K562 (cell line): ENCODE data around the gene DEPP1. TPM values are rescaled to one million over a fixed set of nuclear protein-coding genes. Genes with fewer than 3 reads are reported as not detected.

Experiments
- ARNT ChIP-seq, 2 experiments: fragments of 450-650 bp; IDR thresholded peaks; 2 replicates each; pipeline ENCODE4 v1.6.1; 2016; ENCODE audit warnings: mild to moderate bottlenecking in 1 of 2
- ELF2 ChIP-seq: fragments of 250-450 bp; sonication (Bioruptor Pico); IDR thresholded peaks from 2 replicates; pipeline ENCODE4 v1.5.0; 2021; ENCODE audit warnings: mild to moderate bottlenecking
- GABPB2 ChIP-seq: fragments of 250-450 bp; sonication (Bioruptor Pico); conservative IDR thresholded peaks from 2 replicates; pipeline ENCODE4 v1.5.1; 2021; ENCODE audit warnings: mild to moderate bottlenecking
- HNRNPK ChIP-seq: fragments of 200-400 bp; formaldehyde crosslinking; IDR thresholded peaks from one replicate; pipeline ENCODE4 v1.6.1; 2018; ENCODE audit warnings: mild to moderate bottlenecking, low read depth, low read length; ENCODE audit not compliant: poor library complexity, severe bottlenecking
- KDM5B ChIP-seq: fragments of 200-600 bp; sonication (generic); IDR thresholded peaks from 2 replicates; pipeline ENCODE4 v1.6.1; 2012; ENCODE audit warnings: low read depth, mild to moderate bottlenecking, moderate library complexity, low read length, control low read depth, inconsistent platforms; ENCODE audit not compliant: insufficient replicate concordance
- NR2C2 ChIP-seq, 2 experiments: fragments of 200-800 bp in 1 of 2; sonication (Bioruptor generic) in 1 of 2; sonication (generic) in 1 of 2; formaldehyde crosslinking in 1 of 2; IDR thresholded peaks; 2 replicates each; pipeline versions ENCODE4 v1.6.1 to v1.8.0; 2016 to 2022; ENCODE audit warnings: mild to moderate bottlenecking in 1 of 2, missing compliant biosample characterization in 1 of 2, missing genetic modification characterization in 1 of 2, missing genetic modification reagents in 1 of 2
- POLR2A ChIP-seq: fragments of 450-650 bp; conservative IDR thresholded peaks from 2 replicates; pipeline ENCODE4 v1.6.1; 2016
- PTRF ChIP-seq: fragments of 450-650 bp; IDR thresholded peaks from 2 replicates; pipeline ENCODE4 v1.6.1; 2016; ENCODE audit warnings: mild to moderate bottlenecking, missing genetic modification characterization, missing compliant biosample characterization
- SAP30 ChIP-seq: fragments of 200-600 bp; sonication (generic); IDR thresholded peaks from 2 replicates; pipeline ENCODE4 v1.6.1; 2012; ENCODE audit warnings: borderline replicate concordance, low read depth, mild to moderate bottlenecking, moderate library complexity, low read length, control low read depth, inconsistent platforms; ENCODE audit not compliant: insufficient read depth, poor library complexity, severe bottlenecking
- TSHZ1 ChIP-seq: fragments of 250-450 bp; sonication (Bioruptor Pico); IDR thresholded peaks from 2 replicates; pipeline ENCODE4 v1.4.0; 2020; ENCODE audit warnings: mild to moderate bottlenecking, moderate library complexity
- ZNF140 ChIP-seq: fragments of 250-450 bp; sonication (Bioruptor Pico); IDR thresholded peaks from 2 replicates; pipeline ENCODE4 v1.8.0; 2021; ENCODE audit warnings: moderate library complexity, mild to moderate bottlenecking, inconsistent platforms
- ZNF282 ChIP-seq: sonication (generic); formaldehyde crosslinking; IDR thresholded peaks from 2 replicates; pipeline ENCODE4 v1.8.1; 2023; ENCODE audit warnings: missing genetic modification reagents
- polyA plus RNA-seq, 8 experiments: library from polyadenylated mRNA; depleted of rRNA in 4 of 8; stranded (reverse) in 5 of 8; unstranded in 3 of 8; fragments of >200 nt; fragmentation: Nextera tagmentation in 2 of 8; fragmentation: Illumina TruSeq in 1 of 8; extraction: Ambion mirVana in 2 of 8; extraction: Trizol in 1 of 8; gene quantifications; 2 replicates each; pipeline versions ENCODE4 v1.2.1 to v1.2.3, GENCODE V29; 2011 to 2014; ENCODE audit warnings: inconsistent platforms in 1 of 8, missing spikeins in 1 of 8
- total RNA-seq, 7 experiments: library from RNA; depleted of rRNA in 6 of 7; stranded (reverse); fragments of >200 nt in 6 of 7; fragmentation: Illumina TruSeq in 2 of 7; extraction: Trizol in 2 of 7; gene quantifications; 2 replicates each; pipeline versions ENCODE4 v1.2.1 to v1.2.3, GENCODE V29; 2011 to 2021; ENCODE audit warnings: low replicate concordance in 1 of 7
- TF ChIP-seq, protein P1 (sequence below): sonication (generic); formaldehyde crosslinking; IDR thresholded peaks from 2 replicates; pipeline ENCODE4 v1.8.0; 2023; ENCODE audit warnings: mild to moderate bottlenecking, missing genetic modification reagents
- TF ChIP-seq, protein P2 (sequence below): fragments of 200-800 bp; sonication (Bioruptor generic); IDR thresholded peaks from 2 replicates; pipeline ENCODE4 v1.6.1; 2016; ENCODE audit warnings: missing genetic modification characterization, missing compliant biosample characterization

DEPP1 gene
- total and polyA plus RNA-seq, 9 of the 15 experiments (the other 6 are each of a cell fraction or from before 2014, with no cell fraction given) = 0.04 to 0.54 (median 0.20) TPM; not detected in 1

GRCh38 chr10:44974628-44975430, 3.8 kb downstream of the DEPP1 start (continued):
- TF ChIP-seq, protein P1, sequence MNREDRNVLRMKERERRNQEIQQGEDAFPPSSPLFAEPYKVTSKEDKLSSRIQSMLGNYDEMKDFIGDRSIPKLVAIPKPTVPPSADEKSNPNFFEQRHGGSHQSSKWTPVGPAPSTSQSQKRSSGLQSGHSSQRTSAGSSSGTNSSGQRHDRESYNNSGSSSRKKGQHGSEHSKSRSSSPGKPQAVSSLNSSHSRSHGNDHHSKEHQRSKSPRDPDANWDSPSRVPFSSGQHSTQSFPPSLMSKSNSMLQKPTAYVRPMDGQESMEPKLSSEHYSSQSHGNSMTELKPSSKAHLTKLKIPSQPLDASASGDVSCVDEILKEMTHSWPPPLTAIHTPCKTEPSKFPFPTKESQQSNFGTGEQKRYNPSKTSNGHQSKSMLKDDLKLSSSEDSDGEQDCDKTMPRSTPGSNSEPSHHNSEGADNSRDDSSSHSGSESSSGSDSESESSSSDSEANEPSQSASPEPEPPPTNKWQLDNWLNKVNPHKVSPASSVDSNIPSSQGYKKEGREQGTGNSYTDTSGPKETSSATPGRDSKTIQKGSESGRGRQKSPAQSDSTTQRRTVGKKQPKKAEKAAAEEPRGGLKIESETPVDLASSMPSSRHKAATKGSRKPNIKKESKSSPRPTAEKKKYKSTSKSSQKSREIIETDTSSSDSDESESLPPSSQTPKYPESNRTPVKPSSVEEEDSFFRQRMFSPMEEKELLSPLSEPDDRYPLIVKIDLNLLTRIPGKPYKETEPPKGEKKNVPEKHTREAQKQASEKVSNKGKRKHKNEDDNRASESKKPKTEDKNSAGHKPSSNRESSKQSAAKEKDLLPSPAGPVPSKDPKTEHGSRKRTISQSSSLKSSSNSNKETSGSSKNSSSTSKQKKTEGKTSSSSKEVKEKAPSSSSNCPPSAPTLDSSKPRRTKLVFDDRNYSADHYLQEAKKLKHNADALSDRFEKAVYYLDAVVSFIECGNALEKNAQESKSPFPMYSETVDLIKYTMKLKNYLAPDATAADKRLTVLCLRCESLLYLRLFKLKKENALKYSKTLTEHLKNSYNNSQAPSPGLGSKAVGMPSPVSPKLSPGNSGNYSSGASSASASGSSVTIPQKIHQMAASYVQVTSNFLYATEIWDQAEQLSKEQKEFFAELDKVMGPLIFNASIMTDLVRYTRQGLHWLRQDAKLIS (CRISPR knock-in tag) = no peak
- TF ChIP-seq ZNF282 (CRISPR knock-in tag) = no peak
- TF ChIP-seq PTRF (tag) = no peak
- no peak for TF ChIP-seq ARNT (IDR thresholded peaks at IDR 0.05)
- peak; percentile 71 for TF ChIP-seq POLR2A
- peak; percentile 37 for TF ChIP-seq KDM5B
- peak; percentile 51; the same call in 1 of the 2 replicates for TF ChIP-seq ELF2
- no peak for TF ChIP-seq TSHZ1
- no peak for TF ChIP-seq HNRNPK
- no peak for TF ChIP-seq SAP30
- TF ChIP-seq, protein P2, sequence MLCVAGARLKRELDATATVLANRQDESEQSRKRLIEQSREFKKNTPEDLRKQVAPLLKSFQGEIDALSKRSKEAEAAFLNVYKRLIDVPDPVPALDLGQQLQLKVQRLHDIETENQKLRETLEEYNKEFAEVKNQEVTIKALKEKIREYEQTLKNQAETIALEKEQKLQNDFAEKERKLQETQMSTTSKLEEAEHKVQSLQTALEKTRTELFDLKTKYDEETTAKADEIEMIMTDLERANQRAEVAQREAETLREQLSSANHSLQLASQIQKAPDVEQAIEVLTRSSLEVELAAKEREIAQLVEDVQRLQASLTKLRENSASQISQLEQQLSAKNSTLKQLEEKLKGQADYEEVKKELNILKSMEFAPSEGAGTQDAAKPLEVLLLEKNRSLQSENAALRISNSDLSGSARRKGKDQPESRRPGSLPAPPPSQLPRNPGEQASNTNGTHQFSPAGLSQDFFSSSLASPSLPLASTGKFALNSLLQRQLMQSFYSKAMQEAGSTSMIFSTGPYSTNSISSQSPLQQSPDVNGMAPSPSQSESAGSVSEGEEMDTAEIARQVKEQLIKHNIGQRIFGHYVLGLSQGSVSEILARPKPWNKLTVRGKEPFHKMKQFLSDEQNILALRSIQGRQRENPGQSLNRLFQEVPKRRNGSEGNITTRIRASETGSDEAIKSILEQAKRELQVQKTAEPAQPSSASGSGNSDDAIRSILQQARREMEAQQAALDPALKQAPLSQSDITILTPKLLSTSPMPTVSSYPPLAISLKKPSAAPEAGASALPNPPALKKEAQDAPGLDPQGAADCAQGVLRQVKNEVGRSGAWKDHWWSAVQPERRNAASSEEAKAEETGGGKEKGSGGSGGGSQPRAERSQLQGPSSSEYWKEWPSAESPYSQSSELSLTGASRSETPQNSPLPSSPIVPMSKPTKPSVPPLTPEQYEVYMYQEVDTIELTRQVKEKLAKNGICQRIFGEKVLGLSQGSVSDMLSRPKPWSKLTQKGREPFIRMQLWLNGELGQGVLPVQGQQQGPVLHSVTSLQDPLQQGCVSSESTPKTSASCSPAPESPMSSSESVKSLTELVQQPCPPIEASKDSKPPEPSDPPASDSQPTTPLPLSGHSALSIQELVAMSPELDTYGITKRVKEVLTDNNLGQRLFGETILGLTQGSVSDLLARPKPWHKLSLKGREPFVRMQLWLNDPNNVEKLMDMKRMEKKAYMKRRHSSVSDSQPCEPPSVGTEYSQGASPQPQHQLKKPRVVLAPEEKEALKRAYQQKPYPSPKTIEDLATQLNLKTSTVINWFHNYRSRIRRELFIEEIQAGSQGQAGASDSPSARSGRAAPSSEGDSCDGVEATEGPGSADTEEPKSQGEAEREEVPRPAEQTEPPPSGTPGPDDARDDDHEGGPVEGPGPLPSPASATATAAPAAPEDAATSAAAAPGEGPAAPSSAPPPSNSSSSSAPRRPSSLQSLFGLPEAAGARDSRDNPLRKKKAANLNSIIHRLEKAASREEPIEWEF (CRISPR knock-in tag) = no peak
- TF ChIP-seq NR2C2 (CRISPR knock-in tag; IDR thresholded peaks at IDR 0.05) = no peak
- no peak; the same call in 1 of the 2 replicates for TF ChIP-seq NR2C2 (tag; IDR thresholded peaks at IDR 0.05)
- TF ChIP-seq ZNF140 = no peak
- TF ChIP-seq GABPB2 (CRISPR knock-in tag) = no peak
